Activated T-cell treated with anti-CD3 and anti-CD28 coated beads, Interleukin-2, amount 50 U/mL, for 1 hour (primary cell): ENCODE results near the gene TSPAN33.
"Not testable (repeated sequence)": the region's sequence is repeated elsewhere in the genome, so short reads cannot be mapped to it uniquely, and the experiment has no call there.

ENCODE experiments used
- DNase-seq: peaks from one replicate; pipeline ENCODE4 v3.0.0-alpha.2; 2020

Gene TSPAN33

DNA sequence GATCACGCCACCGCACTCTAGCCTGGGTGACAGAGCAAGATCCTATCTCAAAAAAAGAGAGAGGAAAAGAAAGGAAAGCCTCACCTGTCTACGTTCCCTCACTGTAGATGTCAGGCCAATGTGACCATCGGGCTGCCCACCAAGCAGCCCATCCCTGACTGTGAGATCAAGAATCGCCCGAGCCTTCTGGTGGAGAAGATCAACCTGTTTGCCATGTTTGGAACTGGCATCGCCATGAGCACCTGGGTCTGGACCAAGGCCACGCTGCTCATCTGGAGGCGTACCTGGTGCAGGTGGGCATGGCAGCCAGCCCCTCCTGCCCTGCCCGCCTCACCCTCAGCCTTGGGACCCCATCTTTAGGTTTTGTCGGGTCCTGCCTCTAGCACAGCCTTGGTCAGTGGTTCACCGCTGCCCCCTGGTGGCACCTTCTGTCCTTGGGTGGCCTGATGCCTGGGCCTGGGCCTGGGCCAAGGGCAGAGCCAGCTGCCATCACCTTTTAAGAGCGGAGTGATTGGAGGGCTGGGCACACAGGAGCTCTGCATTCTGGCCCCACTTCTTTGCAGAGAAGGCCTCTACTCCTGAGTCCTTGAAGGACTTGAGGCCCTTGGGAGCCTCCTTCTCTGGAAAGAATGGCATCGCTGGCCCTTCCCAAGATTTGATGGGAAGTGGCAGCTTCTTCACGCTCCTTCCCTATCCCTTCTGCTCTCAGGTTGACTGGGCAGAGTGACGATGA, 65.9 kb downstream of the TSPAN33 start:
- peak; percentile 68 for DNase-seq

GRCh38 chr7:129210989-129211312, 66.4 kb downstream of the TSPAN33 start:
- no peak for DNase-seq

GRCh38 chr7:129212126-129212525, 67.6 kb downstream of the TSPAN33 start:
- DNase-seq, result no peak

GRCh38 chr7:129212596-129212995, 68.1 kb downstream of the TSPAN33 start:
- no peak for DNase-seq

- no peak for DNase-seq
These were observed 69.3 kb downstream of the TSPAN33 start for GRCh38 chr7:129213828-129214227.

DNA sequence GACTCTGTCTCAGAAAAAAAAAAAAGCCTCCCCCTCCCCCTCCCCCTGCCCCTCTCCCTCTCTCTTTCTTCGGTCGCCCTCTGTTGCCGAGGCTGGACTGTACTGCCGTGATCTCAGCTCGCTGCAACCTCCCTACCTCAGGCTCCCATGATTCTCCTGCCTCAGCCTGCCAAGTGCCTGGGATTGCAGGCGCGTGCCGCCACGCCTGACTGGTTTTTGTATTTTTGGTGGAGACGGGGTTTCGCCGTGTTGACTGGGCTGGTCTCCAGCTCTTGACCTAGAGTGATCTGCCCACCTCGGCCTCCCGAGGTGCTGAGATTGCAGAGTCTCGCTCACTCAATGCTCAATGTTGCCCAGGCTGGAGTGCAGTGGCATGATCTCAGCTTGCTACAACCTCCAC, 71.2 kb downstream of the TSPAN33 start:
- not testable (repeated sequence) for DNase-seq

DNA sequence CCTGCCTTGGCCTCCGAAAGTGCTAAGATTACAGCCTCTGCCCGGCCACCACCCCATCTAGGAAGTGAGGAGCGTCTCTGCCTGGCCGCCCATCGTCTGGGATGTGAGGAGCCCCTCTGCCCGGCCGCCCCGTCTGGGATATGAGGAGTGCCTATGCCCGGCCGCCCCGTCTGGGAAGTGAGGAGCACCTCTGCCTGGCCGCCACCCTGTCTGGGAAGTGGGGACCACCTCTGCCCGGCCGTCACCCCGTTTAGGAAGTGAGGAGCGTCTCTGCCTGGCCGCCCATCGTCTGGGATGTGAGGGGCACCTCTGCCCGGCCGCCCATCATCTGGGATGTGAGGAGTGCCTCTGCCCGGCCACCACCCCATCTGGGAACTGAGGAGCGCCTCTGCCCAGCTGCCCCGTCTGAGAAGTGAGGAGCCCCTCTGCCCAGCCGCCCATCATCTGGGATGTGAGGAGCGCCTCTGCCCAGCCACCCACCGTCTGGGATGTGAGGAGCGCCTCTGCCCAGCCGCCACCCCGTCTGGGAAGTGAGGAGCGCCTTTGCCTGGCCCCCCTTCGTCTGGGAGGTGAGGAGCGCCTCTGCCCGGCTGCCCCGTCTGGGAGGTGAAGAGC, 71.7 kb downstream of the TSPAN33 start:
- DNase-seq, result not testable (repeated sequence)

GRCh38 chr7:129216821-129217416, 72.4 kb downstream of the TSPAN33 start:
- DNase-seq, result not testable (repeated sequence)

- DNase-seq, result peak; percentile 76
These were observed 74.1 kb downstream of the TSPAN33 start for GRCh38 chr7:129218514-129219062.

- DNase-seq, result not testable (repeated sequence)
These were observed 74.7 kb downstream of the TSPAN33 start for GRCh38 chr7:129219166-129219565.
